Panc1 (cell line): Measurements from ENCODE around the gene TEX22. TPM values are rescaled to one million over a fixed set of nuclear protein-coding genes. Genes with fewer than 3 reads are reported as not detected.

ENCODE experiments used
- ATAC-seq: fragments of 200-7000 bp; cut with Tn5 transposase; 2 replicates; pipeline ENCODE4 v1.9.1; 2020; ENCODE audit warnings: mild to moderate bottlenecking, moderate library complexity
- BruUV-seq: library from RNA; stranded (reverse); fragments of 400-500 nt; replicated peaks from 2 replicates; lab custom pipeline; 2021; lab: Mats Ljungman, UMichigan
- CTCF ChIA-PET: fragments of 300-600 bp; sonication (Branson Sonifier 250); formaldehyde crosslinking; loops from one replicate; lab custom pipeline; 2022; ENCODE audit warnings: antibody characterized with exemption; lab: Charles Lee
- POLR2A ChIA-PET: fragments of 300-600 bp; sonication (Branson Sonifier 250); formaldehyde crosslinking; loops from one replicate; lab custom pipeline; 2022; ENCODE audit warnings: antibody characterized with exemption; lab: Charles Lee
- DNase-seq: peaks from one replicate; pipeline ENCODE4 v3.0.0-alpha.2; 2010; ENCODE audit warnings: low read depth, low spot score
- H3K27ac ChIP-seq: 2 replicates; pipeline ENCODE4 v1.5.1; 2011; ENCODE audit warnings: mild to moderate bottlenecking, low read length, inconsistent platforms
- H3K27me3 ChIP-seq: fragments of 200-500 bp; sonication (Bioruptor generic); 2 replicates; pipeline ENCODE4 v1.6.0; 2014; ENCODE audit warnings: low read length, inconsistent platforms; ENCODE audit not compliant: control insufficient read depth, insufficient read depth
- H3K36me3 ChIP-seq: fragments of 200-500 bp; sonication (Bioruptor generic); 2 replicates; pipeline ENCODE4 v1.5.1; 2014; ENCODE audit warnings: inconsistent platforms, mild to moderate bottlenecking, low read length, moderate library complexity; ENCODE audit not compliant: control insufficient read depth, insufficient read depth
- H3K4me1 ChIP-seq: 2 replicates; pipeline ENCODE4 v1.5.1; 2011; ENCODE audit warnings: inconsistent platforms, mild to moderate bottlenecking, low read length, moderate library complexity; ENCODE audit not compliant: control insufficient read depth, insufficient read depth
- H3K4me3 ChIP-seq, 2 experiments: 2 replicates each; pipeline ENCODE4 v1.5.1; 2011 to 2012; ENCODE audit warnings: low read depth in 2 of 2, low read length in 2 of 2, mild to moderate bottlenecking in 2 of 2, inconsistent platforms in 1 of 2, moderate library complexity in 1 of 2
- H3K9me3 ChIP-seq: fragments of 200-500 bp; sonication (Bioruptor generic); 2 replicates; pipeline ENCODE4 v1.5.1; 2014; ENCODE audit warnings: low read depth, mild to moderate bottlenecking, inconsistent platforms, low read length, moderate library complexity; ENCODE audit not compliant: control insufficient read depth, insufficient read depth
- POLR2AphosphoS5 ChIP-seq: IDR thresholded peaks from 2 replicates; pipeline ENCODE4 v1.6.1; 2012; ENCODE audit warnings: mild to moderate bottlenecking, low read depth, low read length, moderate library complexity
- REST ChIP-seq, 2 experiments: IDR thresholded peaks; 2 replicates each; pipeline ENCODE4 v1.6.1; 2011 to 2012; ENCODE audit warnings: low read depth in 2 of 2, control low read depth in 1 of 2, low read length in 1 of 2, mild to moderate bottlenecking in 1 of 2, moderate library complexity in 1 of 2; ENCODE audit not compliant: insufficient read depth in 1 of 2
- SIN3A ChIP-seq: IDR thresholded peaks from 2 replicates; pipeline ENCODE4 v1.6.1; 2012; ENCODE audit warnings: low read depth, mild to moderate bottlenecking, low read length, moderate library complexity, borderline replicate concordance; ENCODE audit not compliant: insufficient read depth
- TCF7L2 ChIP-seq: IDR thresholded peaks from 2 replicates; pipeline ENCODE4 v1.6.1; 2011; ENCODE audit warnings: mild to moderate bottlenecking, low read depth, low read length, inconsistent platforms
- in situ Hi-C: cut with HindIII; loops from 2 replicates; pipeline ENCODE4 v1.10.0; 2016; ENCODE audit warnings: low sequenced_read_pairs, low pct_unique_long_range_greater_than_20kb
- intact Hi-C: fragments of 100-400 bp; cut with micrococcal nuclease; formaldehyde crosslinking; loops from one replicate; pipeline ENCODE4 v1.10.0; 2022; ENCODE audit not compliant: unreplicated experiment
- total RNA-seq: library from RNA; stranded (reverse); gene quantifications from one replicate; pipeline ENCODE4 v1.2.1, GENCODE V29; 2021; ENCODE audit not compliant: unreplicated experiment
- TF ChIP-seq, protein P1 (sequence below): fragments of 450-650 bp; IDR thresholded peaks from 2 replicates; pipeline ENCODE4 v1.5.1; 2017; ENCODE audit warnings: mild to moderate bottlenecking

The TEX22 gene
- total RNA-seq, 1 experiment from 2014 or later = 2.9 TPM

GRCh38 chr14:105369653-105370040 is 28.7 kb upstream of the TEX22 start:
- POLR2A ChIA-PET = no interaction called here
- Histone ChIP-seq H3K9me3 (no peaks in the 10 kb centered on the region), H3K4me3 (no peak overlapping the region), H3K4me1 (no peaks in the 10 kb centered on the region), H3K36me3 (no peaks in the 10 kb centered on the region), H3K27me3 (no peaks in the 10 kb centered on the region), H3K27ac (no peak overlapping the region)
- TF ChIP-seq TCF7L2 (no peak), REST (IDR thresholded peaks at IDR 0.05; ENCODE audit: insufficient read depth in 1 of 2, low read depth in 2 of 2, low read length in 1 of 2) (no peak), POLR2AphosphoS5 (no peak), SIN3A (no peak)
- TF ChIP-seq, protein P1, sequence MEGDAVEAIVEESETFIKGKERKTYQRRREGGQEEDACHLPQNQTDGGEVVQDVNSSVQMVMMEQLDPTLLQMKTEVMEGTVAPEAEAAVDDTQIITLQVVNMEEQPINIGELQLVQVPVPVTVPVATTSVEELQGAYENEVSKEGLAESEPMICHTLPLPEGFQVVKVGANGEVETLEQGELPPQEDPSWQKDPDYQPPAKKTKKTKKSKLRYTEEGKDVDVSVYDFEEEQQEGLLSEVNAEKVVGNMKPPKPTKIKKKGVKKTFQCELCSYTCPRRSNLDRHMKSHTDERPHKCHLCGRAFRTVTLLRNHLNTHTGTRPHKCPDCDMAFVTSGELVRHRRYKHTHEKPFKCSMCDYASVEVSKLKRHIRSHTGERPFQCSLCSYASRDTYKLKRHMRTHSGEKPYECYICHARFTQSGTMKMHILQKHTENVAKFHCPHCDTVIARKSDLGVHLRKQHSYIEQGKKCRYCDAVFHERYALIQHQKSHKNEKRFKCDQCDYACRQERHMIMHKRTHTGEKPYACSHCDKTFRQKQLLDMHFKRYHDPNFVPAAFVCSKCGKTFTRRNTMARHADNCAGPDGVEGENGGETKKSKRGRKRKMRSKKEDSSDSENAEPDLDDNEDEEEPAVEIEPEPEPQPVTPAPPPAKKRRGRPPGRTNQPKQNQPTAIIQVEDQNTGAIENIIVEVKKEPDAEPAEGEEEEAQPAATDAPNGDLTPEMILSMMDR = no peak
- DNase-seq = no peak
- CTCF ChIA-PET = no interaction called here
- BruUV-seq = no TSS peak
- intact Hi-C loops (loop anchor here (10.0 kb wide), 1 partner anchor 115 kb away; the partner anchor contains the start of gene CRIP1), in situ Hi-C loops (no loop called here)
- no peak for ATAC-seq

- TF ChIP-seq TCF7L2 (no peak), REST (IDR thresholded peaks at IDR 0.05; ENCODE audit: insufficient read depth in 1 of 2, low read depth in 2 of 2, low read length in 1 of 2) (no peak), POLR2AphosphoS5 (no peak), SIN3A (no peak)
- TF ChIP-seq, protein P1 = no peak
- TSS peak; percentile 60 for BruUV-seq
- H3K4me1 ChIP-seq = no peaks in the 10 kb centered on the region
- intact Hi-C loops = loop anchor here (10.0 kb wide), 1 partner anchor 110 kb away; the partner anchor contains the start of gene CRIP1
- H3K9me3 ChIP-seq = no peaks in the 10 kb centered on the region
- no peaks in the 10 kb centered on the region for H3K27me3 ChIP-seq
- ChIA-PET POLR2A (no interaction called here), CTCF (interaction anchor here (0.6 kb wide), 1 partner anchor 98 kb away, joined by 10 read pairs; no protein-coding TSS in a partner anchor)
- in situ Hi-C loops = no loop called here
- no peak overlapping the region for H3K4me3 ChIP-seq
- no peak overlapping the region for H3K27ac ChIP-seq
- no peaks in the 10 kb centered on the region for H3K36me3 ChIP-seq
- ATAC-seq = no peak
- no peak for DNase-seq
Measured at GRCh38 chr14:105374389-105374788, 23.9 kb upstream of the TEX22 start.
